Measurements from ENCODE around the gene BEAN1.

Gene BEAN1

DNA sequence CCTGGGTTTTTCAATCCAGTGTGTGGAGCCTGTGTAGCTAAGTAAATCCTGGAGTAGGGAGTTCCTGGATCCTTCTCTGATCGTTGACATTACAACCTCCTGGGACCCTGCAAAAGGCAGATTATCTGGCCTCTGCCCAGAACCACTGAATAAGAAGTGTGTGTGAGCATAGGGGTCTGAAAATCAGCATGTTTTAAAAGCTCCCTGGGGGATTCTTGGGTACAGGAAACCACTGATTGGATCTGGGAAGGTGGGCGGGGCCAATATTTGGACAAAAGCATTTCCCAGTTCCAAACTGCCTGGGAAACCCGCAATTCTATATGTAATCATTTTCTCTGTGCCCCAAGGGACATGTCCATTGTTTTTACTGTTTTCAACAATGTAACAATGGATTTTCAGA is 27.2 kb upstream of the BEAN1 start:
- H3K4me3 ChIP-seq (ENCODE audit: low read depth, low read length) = no peak overlapping the region
- no peak for TF ChIP-seq MYC (IDR thresholded peaks at IDR 0.05; ENCODE audit: low read depth, low read length)
- TF ChIP-seq POLR2A (IDR thresholded peaks at IDR 0.05; ENCODE audit: extremely low read depth, insufficient read length) = no peak
- TF ChIP-seq, protein P1, sequence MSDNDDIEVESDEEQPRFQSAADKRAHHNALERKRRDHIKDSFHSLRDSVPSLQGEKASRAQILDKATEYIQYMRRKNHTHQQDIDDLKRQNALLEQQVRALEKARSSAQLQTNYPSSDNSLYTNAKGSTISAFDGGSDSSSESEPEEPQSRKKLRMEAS (IDR thresholded peaks at IDR 0.05; ENCODE audit: low read depth, low read length) = no peak
- TF ChIP-seq, protein P2, sequence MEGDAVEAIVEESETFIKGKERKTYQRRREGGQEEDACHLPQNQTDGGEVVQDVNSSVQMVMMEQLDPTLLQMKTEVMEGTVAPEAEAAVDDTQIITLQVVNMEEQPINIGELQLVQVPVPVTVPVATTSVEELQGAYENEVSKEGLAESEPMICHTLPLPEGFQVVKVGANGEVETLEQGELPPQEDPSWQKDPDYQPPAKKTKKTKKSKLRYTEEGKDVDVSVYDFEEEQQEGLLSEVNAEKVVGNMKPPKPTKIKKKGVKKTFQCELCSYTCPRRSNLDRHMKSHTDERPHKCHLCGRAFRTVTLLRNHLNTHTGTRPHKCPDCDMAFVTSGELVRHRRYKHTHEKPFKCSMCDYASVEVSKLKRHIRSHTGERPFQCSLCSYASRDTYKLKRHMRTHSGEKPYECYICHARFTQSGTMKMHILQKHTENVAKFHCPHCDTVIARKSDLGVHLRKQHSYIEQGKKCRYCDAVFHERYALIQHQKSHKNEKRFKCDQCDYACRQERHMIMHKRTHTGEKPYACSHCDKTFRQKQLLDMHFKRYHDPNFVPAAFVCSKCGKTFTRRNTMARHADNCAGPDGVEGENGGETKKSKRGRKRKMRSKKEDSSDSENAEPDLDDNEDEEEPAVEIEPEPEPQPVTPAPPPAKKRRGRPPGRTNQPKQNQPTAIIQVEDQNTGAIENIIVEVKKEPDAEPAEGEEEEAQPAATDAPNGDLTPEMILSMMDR (IDR thresholded peaks at IDR 0.05; ENCODE audit: low read depth, low read length) = no peak
- DNase-seq (ENCODE audit: low read depth) = peak; percentile 40

DNA sequence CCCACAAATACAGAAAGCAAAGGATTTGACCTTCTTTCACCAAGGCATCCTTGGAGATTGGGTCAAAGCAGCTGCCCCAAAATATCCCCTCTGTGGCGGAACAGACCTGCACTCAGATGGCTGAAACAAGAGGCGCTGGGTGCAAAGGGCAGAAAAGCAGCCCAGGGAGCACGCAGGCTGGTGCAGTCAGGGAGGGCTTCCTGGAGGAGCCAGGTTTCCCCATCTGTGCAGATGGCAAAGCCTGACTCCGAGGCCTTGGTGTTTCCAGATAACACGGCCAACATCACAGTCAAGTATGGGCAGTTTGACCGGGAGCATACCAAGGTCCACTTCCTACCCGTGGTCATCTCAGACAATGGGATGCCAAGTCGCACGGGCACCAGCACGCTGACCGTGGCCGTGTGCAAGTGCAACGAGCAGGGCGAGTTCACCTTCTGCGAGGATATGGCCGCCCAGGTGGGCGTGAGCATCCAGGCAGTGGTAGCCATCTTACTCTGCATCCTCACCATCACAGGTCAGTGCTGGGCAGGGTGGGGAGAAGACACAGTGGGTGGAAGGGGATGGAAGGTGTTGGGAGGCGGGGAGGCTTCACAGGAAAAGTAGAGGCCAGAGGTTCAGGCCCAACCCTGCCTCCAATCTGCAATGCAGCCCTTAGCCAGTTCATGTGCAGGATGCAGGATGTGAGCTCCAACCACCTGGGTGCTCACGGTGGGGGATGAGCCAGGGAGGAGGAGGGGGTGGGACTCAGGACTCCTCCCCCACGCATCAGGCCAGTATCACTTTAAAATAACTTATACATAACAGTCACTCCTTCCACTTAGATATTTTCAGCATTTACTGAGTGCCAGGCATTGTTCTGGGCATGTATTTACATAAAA is 26.4 kb upstream of the BEAN1 start:
- no peak for DNase-seq (ENCODE audit: low read depth)
- H3K4me3 ChIP-seq (ENCODE audit: low read depth, low read length) = no peak overlapping the region
- TF ChIP-seq, protein P1 (IDR thresholded peaks at IDR 0.05; ENCODE audit: low read depth, low read length) = no peak
- no peak for TF ChIP-seq POLR2A (IDR thresholded peaks at IDR 0.05; ENCODE audit: extremely low read depth, insufficient read length)
- no peak for TF ChIP-seq MYC (IDR thresholded peaks at IDR 0.05; ENCODE audit: low read depth, low read length)
- TF ChIP-seq, protein P2 (IDR thresholded peaks at IDR 0.05; ENCODE audit: low read depth, low read length) = no peak

DNA sequence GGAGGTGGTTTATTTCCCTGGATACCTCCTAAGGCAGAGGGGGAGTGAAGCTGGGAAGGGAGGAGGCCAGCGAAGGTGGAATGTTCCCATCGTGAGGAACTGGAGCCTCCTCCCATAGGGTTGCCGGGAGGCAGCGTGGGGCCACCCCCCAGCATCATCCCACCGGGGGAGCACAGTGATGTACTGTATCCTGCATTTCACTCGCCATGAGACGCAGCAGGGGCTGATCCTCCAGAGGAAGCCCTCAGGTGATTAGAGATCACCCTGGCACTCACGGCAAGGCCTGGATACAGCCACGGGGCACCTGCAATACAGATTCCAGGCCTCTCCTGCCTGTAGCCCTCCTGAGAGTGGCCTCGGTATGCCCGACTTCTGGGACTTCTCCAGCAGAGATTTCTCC is 25.5 kb upstream of the BEAN1 start:
- TF ChIP-seq, protein P2 (IDR thresholded peaks at IDR 0.05; ENCODE audit: low read depth, low read length) = no peak
- TF ChIP-seq POLR2A (IDR thresholded peaks at IDR 0.05; ENCODE audit: extremely low read depth, insufficient read length) (no peak), MYC (IDR thresholded peaks at IDR 0.05; ENCODE audit: low read depth, low read length) (no peak)
- TF ChIP-seq, protein P1 (IDR thresholded peaks at IDR 0.05; ENCODE audit: low read depth, low read length) = no peak
- no peak overlapping the region for H3K4me3 ChIP-seq (ENCODE audit: low read depth, low read length)
- DNase-seq (ENCODE audit: low read depth) = no peak

DNA sequence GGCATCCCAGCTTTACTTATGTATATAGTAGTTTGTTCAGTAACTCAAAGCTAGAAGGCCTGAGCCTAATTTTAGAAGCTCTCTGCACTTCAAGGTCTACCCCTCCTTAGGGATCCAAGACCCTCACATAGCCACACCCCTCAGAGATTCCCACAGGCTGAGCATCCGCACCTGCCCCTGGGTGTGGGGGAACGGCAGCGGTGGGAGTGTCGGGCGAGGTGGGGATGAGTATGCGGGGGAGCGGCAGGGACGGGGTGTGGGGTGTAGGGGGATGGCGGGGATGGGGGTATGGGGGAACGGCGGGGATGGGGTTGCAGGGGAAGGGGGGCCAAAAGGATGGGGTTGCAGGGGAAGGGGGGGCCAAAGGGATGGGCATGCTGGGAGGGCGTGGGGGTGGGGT is 24.9 kb upstream of the BEAN1 start:
- DNase-seq (ENCODE audit: low read depth) = no peak
- TF ChIP-seq MYC (IDR thresholded peaks at IDR 0.05; ENCODE audit: low read depth, low read length) (no peak), POLR2A (IDR thresholded peaks at IDR 0.05; ENCODE audit: extremely low read depth, insufficient read length) (no peak)
- TF ChIP-seq, protein P1 (IDR thresholded peaks at IDR 0.05; ENCODE audit: low read depth, low read length) = no peak
- TF ChIP-seq, protein P2 (IDR thresholded peaks at IDR 0.05; ENCODE audit: low read depth, low read length) = no peak

DNA sequence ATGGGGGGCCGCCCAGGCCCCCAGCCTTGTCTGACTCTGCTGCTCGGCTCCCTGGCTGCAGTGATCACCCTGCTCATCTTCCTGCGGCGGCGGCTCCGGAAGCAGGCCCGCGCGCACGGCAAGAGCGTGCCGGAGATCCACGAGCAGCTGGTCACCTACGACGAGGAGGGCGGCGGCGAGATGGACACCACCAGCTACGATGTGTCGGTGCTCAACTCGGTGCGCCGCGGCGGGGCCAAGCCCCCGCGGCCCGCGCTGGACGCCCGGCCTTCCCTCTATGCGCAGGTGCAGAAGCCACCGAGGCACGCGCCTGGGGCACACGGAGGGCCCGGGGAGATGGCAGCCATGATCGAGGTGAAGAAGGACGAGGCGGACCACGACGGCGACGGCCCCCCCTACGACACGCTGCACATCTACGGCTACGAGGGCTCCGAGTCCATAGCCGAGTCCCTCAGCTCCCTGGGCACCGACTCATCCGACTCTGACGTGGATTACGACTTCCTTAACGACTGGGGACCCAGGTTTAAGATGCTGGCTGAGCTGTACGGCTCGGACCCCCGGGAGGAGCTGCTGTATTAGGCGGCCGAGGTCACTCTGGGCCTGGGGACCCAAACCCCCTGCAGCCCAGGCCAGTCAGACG is 24.4 kb upstream of the BEAN1 start:
- DNase-seq (ENCODE audit: low read depth) = no peak
- TF ChIP-seq, protein P2 (IDR thresholded peaks at IDR 0.05; ENCODE audit: low read depth, low read length) = no peak
- TF ChIP-seq, protein P1 (IDR thresholded peaks at IDR 0.05; ENCODE audit: low read depth, low read length) = no peak
- TF ChIP-seq POLR2A (IDR thresholded peaks at IDR 0.05; ENCODE audit: extremely low read depth, insufficient read length) = no peak
- no peak for TF ChIP-seq MYC (IDR thresholded peaks at IDR 0.05; ENCODE audit: low read depth, low read length)
- no peak overlapping the region for H3K4me3 ChIP-seq (ENCODE audit: low read depth, low read length)

More for the DNA sequence above, 24.9 kb upstream of the BEAN1 start:
- no peak overlapping the region for H3K4me3 ChIP-seq (ENCODE audit: low read depth, low read length)

Data from NB4 (cell line).